Smooth muscle cell (in vitro differentiated cells): ENCODE data around the gene UQCR11. TPM values are rescaled to one million over a fixed set of nuclear protein-coding genes. Genes with fewer than 3 reads are reported as not detected.

Experiments used
- DNase-seq: peaks from one replicate; lab custom pipeline; 2025; ENCODE audit not compliant: unreplicated experiment; lab: John Stamatoyannopoulos, UW
- H2AFZ ChIP-seq: fragments of 200-600 bp; sonication (generic); 2 replicates; pipeline ENCODE4 v1.6.0; 2016; ENCODE audit warnings: antibody characterized with exemption, low read depth, mild to moderate bottlenecking
- H3F3A ChIP-seq: fragments of 200-600 bp; sonication (generic); 2 replicates; pipeline ENCODE4 v1.6.0; 2017; ENCODE audit warnings: antibody characterized with exemption, low read depth
- H3K27ac ChIP-seq: fragments of 200-600 bp; sonication (generic); 2 replicates; pipeline ENCODE4 v1.5.1; 2016; ENCODE audit warnings: low read depth, mild to moderate bottlenecking
- H3K27me3 ChIP-seq: fragments of 200-600 bp; sonication (generic); 2 replicates; pipeline ENCODE4 v1.6.1; 2016; ENCODE audit warnings: low read depth, mild to moderate bottlenecking
- H3K36me3 ChIP-seq: fragments of 200-600 bp; sonication (generic); 2 replicates; pipeline ENCODE4 v1.5.1; 2016; ENCODE audit warnings: low read depth
- H3K4me1 ChIP-seq: fragments of 200-600 bp; sonication (generic); 2 replicates; pipeline ENCODE4 v1.5.1; 2016; ENCODE audit warnings: low read depth
- H3K4me2 ChIP-seq: fragments of 200-600 bp; sonication (generic); 2 replicates; pipeline ENCODE4 v1.6.0; 2016; ENCODE audit warnings: mild to moderate bottlenecking
- H3K4me3 ChIP-seq: fragments of 200-600 bp; sonication (generic); 2 replicates; pipeline ENCODE4 v1.5.1; 2016; ENCODE audit warnings: mild to moderate bottlenecking
- H3K79me2 ChIP-seq: fragments of 200-600 bp; sonication (generic); 2 replicates; pipeline ENCODE4 v1.6.0; 2016; ENCODE audit warnings: low read depth, mild to moderate bottlenecking
- H3K9ac ChIP-seq: fragments of 200-600 bp; sonication (generic); 2 replicates; pipeline ENCODE4 v1.6.0; 2016; ENCODE audit warnings: low read depth
- H3K9me3 ChIP-seq: fragments of 200-600 bp; sonication (generic); replicated peaks from 2 replicates; pipeline ENCODE4 v1.5.1; 2016; ENCODE audit warnings: low read depth
- H4K20me1 ChIP-seq: fragments of 200-600 bp; sonication (generic); 2 replicates; pipeline ENCODE4 v1.6.0; 2016; ENCODE audit warnings: low read depth
- WGBS: methylation state at CpG from one replicate; pipeline ENCODE4 v1.1.7; 2016; ENCODE audit warnings: low lambda C conversion rate; 5-methylcytosine and 5-hydroxymethylcytosine counted together
- polyA plus RNA-seq: library from polyadenylated mRNA; unstranded; fragments of >200 nt; fragmentation: Nextera tagmentation; extraction: Ambion mirVana; gene quantifications from 2 replicates; pipeline ENCODE4 v1.2.1, GENCODE V29; 2016
- total RNA-seq: library from RNA; depleted of rRNA; stranded (reverse); fragments of >200 nt; gene quantifications from 2 replicates; pipeline ENCODE4 v1.2.3, GENCODE V29; 2014
- TF ChIP-seq, protein P1 (sequence below): fragments of 200-600 bp; sonication (generic); IDR thresholded peaks from 2 replicates; pipeline ENCODE4 v1.5.1; 2017; ENCODE audit warnings: borderline replicate concordance, mild to moderate bottlenecking, antibody characterized with exemption; ENCODE audit not compliant: insufficient read depth, poor library complexity, severe bottlenecking

UQCR11 gene
- total and polyA plus RNA-seq, 2 experiments from 2014 or later = 32.3 to 592 TPM

- Histone ChIP-seq H3K27ac (no peak overlapping the region), H3F3A (no peaks in the 10 kb centered on the region), H3K4me3 (no peak overlapping the region), H3K9ac (no peak overlapping the region), H3K9me3 (no peaks in the 10 kb centered on the region), H2AFZ (no peak overlapping the region), H4K20me1 (peaks cover 100% of the 10 kb centered on the region), H3K27me3 (no peaks in the 10 kb centered on the region), H3K79me2 (peaks cover 90% of the 10 kb centered on the region), H3K4me1 (peaks cover 11% of the 10 kb centered on the region), H3K4me2 (no peak overlapping the region), H3K36me3 (no peaks in the 10 kb centered on the region)
- TF ChIP-seq, protein P1, sequence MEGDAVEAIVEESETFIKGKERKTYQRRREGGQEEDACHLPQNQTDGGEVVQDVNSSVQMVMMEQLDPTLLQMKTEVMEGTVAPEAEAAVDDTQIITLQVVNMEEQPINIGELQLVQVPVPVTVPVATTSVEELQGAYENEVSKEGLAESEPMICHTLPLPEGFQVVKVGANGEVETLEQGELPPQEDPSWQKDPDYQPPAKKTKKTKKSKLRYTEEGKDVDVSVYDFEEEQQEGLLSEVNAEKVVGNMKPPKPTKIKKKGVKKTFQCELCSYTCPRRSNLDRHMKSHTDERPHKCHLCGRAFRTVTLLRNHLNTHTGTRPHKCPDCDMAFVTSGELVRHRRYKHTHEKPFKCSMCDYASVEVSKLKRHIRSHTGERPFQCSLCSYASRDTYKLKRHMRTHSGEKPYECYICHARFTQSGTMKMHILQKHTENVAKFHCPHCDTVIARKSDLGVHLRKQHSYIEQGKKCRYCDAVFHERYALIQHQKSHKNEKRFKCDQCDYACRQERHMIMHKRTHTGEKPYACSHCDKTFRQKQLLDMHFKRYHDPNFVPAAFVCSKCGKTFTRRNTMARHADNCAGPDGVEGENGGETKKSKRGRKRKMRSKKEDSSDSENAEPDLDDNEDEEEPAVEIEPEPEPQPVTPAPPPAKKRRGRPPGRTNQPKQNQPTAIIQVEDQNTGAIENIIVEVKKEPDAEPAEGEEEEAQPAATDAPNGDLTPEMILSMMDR = no peak
- WGBS = 97% methylated on average over 17 of the region's 17 CpGs
- no peak for DNase-seq
Measured at GRCh38 chr19:1561236-1561842, 43.9 kb downstream of the UQCR11 start.

DNA sequence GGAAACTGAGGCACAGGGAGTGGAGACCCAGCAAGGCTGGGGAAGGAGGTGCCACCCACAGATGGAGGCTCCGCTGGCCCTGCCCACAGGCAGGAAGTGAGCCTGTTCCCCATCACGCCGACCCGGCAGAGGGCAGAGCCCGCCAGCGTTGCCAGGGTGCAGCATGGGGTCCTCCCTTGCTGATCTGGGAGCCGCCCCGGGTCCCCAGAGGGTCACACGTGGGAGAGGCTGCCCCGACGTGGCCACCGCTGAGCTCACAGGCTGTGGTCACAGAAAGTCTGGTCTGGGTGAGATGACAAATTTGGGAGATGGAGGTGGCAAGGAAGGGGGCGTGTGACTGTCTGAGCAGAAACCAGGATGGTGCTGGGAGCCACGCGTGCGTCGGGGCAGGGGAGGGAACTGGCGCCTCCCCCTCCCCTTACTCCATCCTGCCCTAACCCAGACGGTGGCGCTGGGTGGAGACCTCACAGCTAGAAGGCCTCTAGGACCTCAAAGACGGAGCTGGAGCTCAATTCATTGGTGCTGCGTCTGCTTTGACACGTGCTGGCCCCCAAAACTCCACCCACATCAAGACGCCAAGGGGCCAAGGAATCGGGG, 44.9 kb downstream of the UQCR11 start:
- Histone ChIP-seq H3K9me3 (no peaks in the 10 kb centered on the region), H3K9ac (no peak overlapping the region), H3K4me3 (no peak overlapping the region), H4K20me1 (peaks cover 94% of the 10 kb centered on the region), H3K4me2 (no peak overlapping the region), H3K79me2 (peaks cover 82% of the 10 kb centered on the region), H3K27me3 (no peaks in the 10 kb centered on the region), H2AFZ (no peak overlapping the region), H3K36me3 (no peaks in the 10 kb centered on the region), H3F3A (no peaks in the 10 kb centered on the region), H3K27ac (no peak overlapping the region), H3K4me1 (peaks cover 4% of the 10 kb centered on the region)
- TF ChIP-seq, protein P1 = no peak
- DNase-seq = no peak
- WGBS = 93% methylated on average over 25 of the region's 25 CpGs

- Histone ChIP-seq H3K9ac (no peak overlapping the region), H3F3A (no peaks in the 10 kb centered on the region), H3K4me2 (no peak overlapping the region), H3K36me3 (no peaks in the 10 kb centered on the region), H3K27me3 (no peaks in the 10 kb centered on the region), H3K27ac (no peak overlapping the region), H3K4me1 (no peaks in the 10 kb centered on the region), H3K4me3 (no peak overlapping the region), H3K9me3 (no peaks in the 10 kb centered on the region), H2AFZ (no peak overlapping the region), H4K20me1 (peaks cover 94% of the 10 kb centered on the region), H3K79me2 (peaks cover 64% of the 10 kb centered on the region)
- TF ChIP-seq, protein P1 = no peak
- 93% methylated on average over 12 of the region's 12 CpGs for WGBS
- no peak for DNase-seq
Measured at GRCh38 chr19:1558552-1558951, 46.7 kb downstream of the UQCR11 start.
